PC-3 (cell line): ENCODE results near the gene LONP1. TPM values are rescaled to one million over a fixed set of nuclear protein-coding genes. Genes with fewer than 3 reads are reported as not detected.

Experiments used
- ATAC-seq: fragments of 200-7000 bp; cut with Tn5 transposase; 2 replicates; pipeline ENCODE4 v1.9.1; 2020; ENCODE audit warnings: mild to moderate bottlenecking, moderate library complexity
- BruUV-seq: library from RNA; stranded (reverse); fragments of 400-500 nt; replicated peaks from 2 replicates; lab custom pipeline; 2021; lab: Mats Ljungman, UMichigan
- CTCF ChIA-PET: fragments of 300-600 bp; sonication (Branson Sonifier 250); formaldehyde crosslinking; loops from one replicate; lab custom pipeline; 2022; ENCODE audit warnings: antibody characterized with exemption; lab: Charles Lee
- POLR2A ChIA-PET: fragments of 300-600 bp; sonication (Branson Sonifier 250); formaldehyde crosslinking; loops from one replicate; lab custom pipeline; 2022; ENCODE audit warnings: antibody characterized with exemption; ENCODE audit not compliant: unreplicated experiment; lab: Charles Lee
- DNase-seq: peaks from one replicate; pipeline ENCODE4 v3.0.0-alpha.2; 2015
- H2AFZ ChIP-seq: fragments of 300-600 bp; sonication (generic); 2 replicates; pipeline ENCODE4 v1.6.0; 2016; ENCODE audit warnings: antibody characterized with exemption, low read length
- H3F3A ChIP-seq: fragments of 300-600 bp; sonication (generic); one replicate; pipeline ENCODE4 v1.6.0; 2017; ENCODE audit warnings: antibody characterized with exemption, low read length, control low read depth, mild to moderate bottlenecking; ENCODE audit not compliant: unreplicated experiment
- H3K27ac ChIP-seq: fragments of 300-600 bp; sonication (generic); 2 replicates; pipeline ENCODE4 v1.5.1; 2016; ENCODE audit warnings: mild to moderate bottlenecking, low read length
- H3K27me3 ChIP-seq: fragments of 300-600 bp; sonication (generic); 2 replicates; pipeline ENCODE4 v1.6.1; 2016; ENCODE audit warnings: low read length, mixed read lengths
- H3K36me3 ChIP-seq: fragments of 300-600 bp; sonication (generic); 2 replicates; pipeline ENCODE4 v1.6.1; 2016; ENCODE audit warnings: low read depth, mixed run types, low read length, mixed read lengths
- H3K4me1 ChIP-seq: fragments of 300-600 bp; sonication (generic); 2 replicates; pipeline ENCODE4 v1.5.1; 2016; ENCODE audit warnings: low read length; ENCODE audit not compliant: insufficient read depth
- H3K4me2 ChIP-seq: fragments of 300-600 bp; sonication (generic); 2 replicates; pipeline ENCODE4 v1.6.0; 2016; ENCODE audit warnings: low read length
- H3K4me3 ChIP-seq: fragments of 300-600 bp; sonication (generic); 2 replicates; pipeline ENCODE4 v1.5.1; 2016; ENCODE audit warnings: mild to moderate bottlenecking, low read length, mixed read lengths
- H3K79me2 ChIP-seq: fragments of 300-600 bp; sonication (generic); 2 replicates; pipeline ENCODE4 v1.6.1; 2017; ENCODE audit warnings: low read length, mixed read lengths
- H3K9ac ChIP-seq: fragments of 300-600 bp; sonication (generic); 2 replicates; pipeline ENCODE4 v1.6.0; 2016; ENCODE audit warnings: mild to moderate bottlenecking, low read length
- H3K9me2 ChIP-seq: fragments of 300-600 bp; sonication (generic); replicated peaks from 2 replicates; pipeline ENCODE4 v1.6.1; 2016; ENCODE audit warnings: mixed run types, low read length, mixed read lengths
- H3K9me3 ChIP-seq: fragments of 300-600 bp; sonication (generic); 2 replicates; pipeline ENCODE4 v1.6.1; 2016; ENCODE audit warnings: low read length, mixed read lengths
- H4K20me1 ChIP-seq: fragments of 300-600 bp; sonication (generic); 2 replicates; pipeline ENCODE4 v1.6.1; 2016; ENCODE audit warnings: low read length, mixed read lengths
- CTCF ChIP-seq: fragments of 300-600 bp; sonication (generic); conservative IDR thresholded peaks from 2 replicates; pipeline ENCODE4 v1.5.1; 2017; ENCODE audit warnings: antibody characterized with exemption, low read depth, mild to moderate bottlenecking, low read length
- EZH2 ChIP-seq: fragments of 300-600 bp; sonication (generic); IDR thresholded peaks from one replicate; pipeline ENCODE4 v1.6.1; 2017; ENCODE audit warnings: antibody characterized with exemption, mild to moderate bottlenecking, low read length; ENCODE audit not compliant: unreplicated experiment
- EZH2phosphoT487 ChIP-seq: fragments of 300-600 bp; sonication (generic); IDR thresholded peaks from 2 replicates; pipeline ENCODE4 v1.6.1; 2018; ENCODE audit warnings: mild to moderate bottlenecking, antibody characterized with exemption, low read length, borderline replicate concordance
- intact Hi-C: fragments of 100-400 bp; cut with micrococcal nuclease; formaldehyde crosslinking; loops from 2 replicates; pipeline ENCODE4 v1.9.0; 2023
- total RNA-seq: library from RNA; depleted of rRNA; stranded (reverse); fragments of >200 nt; gene quantifications from 2 replicates; pipeline ENCODE4 v1.2.3, GENCODE V29; 2014

LONP1 gene
- total RNA-seq, 1 experiment from 2014 or later: 217 TPM

GRCh38 chr19:5681391-5682106, 38.4 kb downstream of the LONP1 start:
- TSS peak; percentile 69 for BruUV-seq
- CTCF ChIA-PET: no interaction called here
- no peaks in the 10 kb centered on the region for H3K27me3 ChIP-seq
- no peak overlapping the region for H3K27ac ChIP-seq
- H4K20me1 ChIP-seq: no peaks in the 10 kb centered on the region
- ATAC-seq: no peak
- no peaks in the 10 kb centered on the region for H3F3A ChIP-seq
- peak overlapping the region; percentile 83; the same call in 1 of the 2 replicates for H2AFZ ChIP-seq
- H3K9ac ChIP-seq: no peak overlapping the region
- peak overlapping the region; percentile 92 for H3K4me2 ChIP-seq
- H3K9me2 ChIP-seq: no peaks in the 10 kb centered on the region
- H3K4me3 ChIP-seq: peak overlapping the region; percentile 79
- peaks cover 8% of the 10 kb centered on the region; the same call in 1 of the 2 replicates for H3K4me1 ChIP-seq
- no peak for DNase-seq
- H3K36me3 ChIP-seq: no peaks in the 10 kb centered on the region
- no peaks in the 10 kb centered on the region for H3K9me3 ChIP-seq
- POLR2A ChIA-PET: no interaction called here
- intact Hi-C loops: loop anchor here (10.0 kb wide), 2 partner anchors 113 to 1853 kb away; partner anchors contain the start of genes DUS3L and PNPLA6
- peaks cover 13% of the 10 kb centered on the region for H3K79me2 ChIP-seq
- TF ChIP-seq EZH2phosphoT487 (no peak), CTCF (no peak), EZH2 (no peak)

- no TSS peak for BruUV-seq
- CTCF ChIA-PET: no interaction called here
These were observed 39.2 kb downstream of the LONP1 start, which contains the start of the genes HSD11B1L and MICOS13 for GRCh38 chr19:5680437-5681368. Gene HSD11B1L, plus strand, starts transcription at chr19:5681027. Its CDS starts 3,806 bp downstream, at chr19:5684833. Gene MICOS13, minus strand, starts transcription at chr19:5680516. Its CDS starts 30 bp downstream, at chr19:5680486.

More at GRCh38 chr19:5680437-5681368, 39.2 kb downstream of the LONP1 start, which contains the start of the genes HSD11B1L and MICOS13:
- intact Hi-C loops: loop anchor here (10.0 kb wide), 2 partner anchors 114 to 1854 kb away; partner anchors contain the start of genes DUS3L and PNPLA6
- peak within 1 kb of the TSS; percentile 88 for H3K9ac ChIP-seq
- H3F3A ChIP-seq: no peaks in the 10 kb centered on the region
- DNase-seq: peak; percentile 99
- H3K27ac ChIP-seq: peak within 1 kb of the TSS; percentile 32
- H3K79me2 ChIP-seq: peaks cover 13% of the 10 kb centered on the region
- H3K9me2 ChIP-seq: no peaks in the 10 kb centered on the region
- POLR2A ChIA-PET: no interaction called here
- no peaks in the 10 kb centered on the region for H3K27me3 ChIP-seq
- ATAC-seq: peak; percentile 98
- peak within 1 kb of the TSS; percentile 92 for H3K4me2 ChIP-seq
- no peaks in the 10 kb centered on the region for H3K9me3 ChIP-seq
- peak within 1 kb of the TSS; percentile 83 for H2AFZ ChIP-seq
- H3K4me3 ChIP-seq: peak within 1 kb of the TSS; percentile 79
- TF ChIP-seq EZH2: no peak
- no peak for TF ChIP-seq CTCF
- no peak for TF ChIP-seq EZH2phosphoT487
- H3K4me1 ChIP-seq: peaks cover 8% of the 10 kb centered on the region; the same call in 1 of the 2 replicates
- no peaks in the 10 kb centered on the region for H4K20me1 ChIP-seq
- H3K36me3 ChIP-seq: no peaks in the 10 kb centered on the region
